ENCODE results near the gene SCARF1.

Gene SCARF1

GRCh38 chr17:1648173-1648962 is 2.8 kb upstream of the SCARF1 start:
- DNase-seq (ENCODE audit: low read depth) = no peak

- DNase-seq (ENCODE audit: low read depth) = no peak
Measured at GRCh38 chr17:1647802-1648171, 2.3 kb upstream of the SCARF1 start.

GRCh38 chr17:1646199-1646875 is 805 bp upstream of the SCARF1 start:
- DNase-seq (ENCODE audit: low read depth) = no peak

- no peak for DNase-seq (ENCODE audit: low read depth)
Measured at GRCh38 chr17:1644493-1645206, 882 bp downstream of the SCARF1 start.

- DNase-seq (ENCODE audit: low read depth) = no peak
Measured at GRCh38 chr17:1643999-1644492, 1.5 kb downstream of the SCARF1 start.

GRCh38 chr17:1643293-1643998 is 2.1 kb downstream of the SCARF1 start:
- DNase-seq (ENCODE audit: low read depth) = no peak

GRCh38 chr17:1641065-1641403 is 4.5 kb downstream of the SCARF1 start:
- no peak for DNase-seq (ENCODE audit: low read depth)

GRCh38 chr17:1640329-1641064 is 5.0 kb downstream of the SCARF1 start:
- no peak for DNase-seq (ENCODE audit: low read depth)

GRCh38 chr17:1639549-1640180 is 5.9 kb downstream of the SCARF1 start:
- DNase-seq (ENCODE audit: low read depth) = no peak

- no peak for DNase-seq (ENCODE audit: low read depth)
Measured at GRCh38 chr17:1638624-1639300, 6.8 kb downstream of the SCARF1 start.

- no peak for DNase-seq (ENCODE audit: low read depth)
Measured at GRCh38 chr17:1638171-1638590, 7.4 kb downstream of the SCARF1 start.

- DNase-seq (ENCODE audit: low read depth) = no peak
Measured at GRCh38 chr17:1636732-1637285, 8.7 kb downstream of the SCARF1 start.

- DNase-seq (ENCODE audit: low read depth) = no peak
Measured at GRCh38 chr17:1635675-1636465, 9.7 kb downstream of the SCARF1 start.

- DNase-seq (ENCODE audit: low read depth) = no peak
Measured at GRCh38 chr17:1634841-1635650, 10.5 kb downstream of the SCARF1 start.

GRCh38 chr17:1630662-1631061 is 14.9 kb downstream of the SCARF1 start:
- DNase-seq (ENCODE audit: low read depth) = no peak

- DNase-seq (ENCODE audit: low read depth) = peak; percentile 68
Measured at GRCh38 chr17:1629504-1630310, 15.8 kb downstream of the SCARF1 start.

- peak; percentile 87 for DNase-seq (ENCODE audit: low read depth)
Measured at GRCh38 chr17:1628856-1629503, 16.6 kb downstream of the SCARF1 start.

Measured in activated gamma-delta T cell treated with anti-CD3 and anti-CD28 coated beads, Interleukin-2, amount 50 U/mL, for 16 hours (primary cell).